ENCODE measurements around the gene LYL1. TPM values are rescaled to one million over a fixed set of nuclear protein-coding genes. Genes with fewer than 3 reads are reported as not detected.

Gene LYL1
- total and polyA plus RNA-seq, 4 donors: 0.35 to 69.7 (median 2.3) TPM

DNA sequence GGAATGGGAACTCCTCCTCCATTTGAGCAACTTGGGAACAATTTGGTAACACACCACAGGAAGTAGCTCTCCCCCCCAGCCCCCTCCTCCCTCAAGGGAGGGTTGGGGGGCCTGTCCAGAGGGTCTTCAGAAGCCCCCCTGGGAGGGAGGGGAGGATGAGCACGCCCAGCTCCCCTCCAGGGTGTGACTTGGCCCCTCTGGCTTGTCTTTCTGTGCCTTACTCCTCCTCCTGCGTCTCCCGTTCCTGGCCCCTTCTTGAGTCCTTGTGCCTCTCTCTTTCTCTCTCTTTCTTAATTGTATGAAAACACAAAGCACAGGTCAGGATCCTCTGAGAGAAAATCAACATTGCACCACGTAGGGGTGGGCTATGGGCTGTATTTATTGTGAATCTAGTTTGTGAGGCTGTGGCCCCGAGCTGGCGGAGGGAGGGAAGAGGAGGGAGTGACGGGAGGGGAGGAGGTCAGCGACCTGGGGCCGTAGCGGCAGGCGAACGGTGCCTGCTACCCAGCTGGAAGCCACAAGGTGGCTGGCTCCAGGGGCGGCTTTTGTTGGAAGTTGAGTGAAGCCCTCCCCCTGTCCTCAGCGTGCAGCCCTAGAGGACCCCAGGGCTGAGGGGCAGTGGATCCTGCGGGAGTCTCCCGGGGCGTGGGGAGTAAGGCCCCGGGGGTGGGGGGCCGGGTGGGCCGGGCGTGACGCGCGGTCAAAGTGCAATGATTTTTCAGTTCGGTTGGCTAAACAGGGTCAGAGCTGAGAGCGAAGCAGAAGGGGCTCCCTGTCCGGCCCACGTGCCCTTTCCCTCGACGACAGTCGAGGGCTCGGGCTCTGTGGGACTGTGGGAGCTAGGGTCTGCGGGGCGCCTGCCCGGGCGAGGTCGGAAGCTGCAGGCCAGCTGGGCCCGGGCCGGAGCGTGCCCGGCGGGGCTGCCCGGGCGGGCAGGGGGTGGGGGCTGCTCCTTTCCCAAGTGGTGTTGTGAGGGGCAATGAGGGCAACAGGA is 6.4 kb downstream of the LYL1 start:
- H3K4me1 ChIP-seq (ENCODE audit: control insufficient read depth in 4 of 4, insufficient read depth in 4 of 4, low read length in 3 of 4): peaks cover 23 to 43% (median 27%) of the 10 kb centered on the region in 4 donors
- DNase-seq (ENCODE audit: low spot score): peak; percentile 72
- WGBS: 32% methylated on average over 44 of the region's 44 CpGs
- TF ChIP-seq FOXA2 (IDR thresholded peaks at IDR 0.05): no peak
- no peak for TF ChIP-seq YY1 (IDR thresholded peaks at IDR 0.05)
- no peak for TF ChIP-seq JUND (IDR thresholded peaks at IDR 0.05)
- no peak for TF ChIP-seq EGR1 (IDR thresholded peaks at IDR 0.05; ENCODE audit: low read depth in 2 of 2)
- TF ChIP-seq TAF1 (conservative IDR thresholded peaks at IDR 0.05): no peak
- TF ChIP-seq, protein P1, sequence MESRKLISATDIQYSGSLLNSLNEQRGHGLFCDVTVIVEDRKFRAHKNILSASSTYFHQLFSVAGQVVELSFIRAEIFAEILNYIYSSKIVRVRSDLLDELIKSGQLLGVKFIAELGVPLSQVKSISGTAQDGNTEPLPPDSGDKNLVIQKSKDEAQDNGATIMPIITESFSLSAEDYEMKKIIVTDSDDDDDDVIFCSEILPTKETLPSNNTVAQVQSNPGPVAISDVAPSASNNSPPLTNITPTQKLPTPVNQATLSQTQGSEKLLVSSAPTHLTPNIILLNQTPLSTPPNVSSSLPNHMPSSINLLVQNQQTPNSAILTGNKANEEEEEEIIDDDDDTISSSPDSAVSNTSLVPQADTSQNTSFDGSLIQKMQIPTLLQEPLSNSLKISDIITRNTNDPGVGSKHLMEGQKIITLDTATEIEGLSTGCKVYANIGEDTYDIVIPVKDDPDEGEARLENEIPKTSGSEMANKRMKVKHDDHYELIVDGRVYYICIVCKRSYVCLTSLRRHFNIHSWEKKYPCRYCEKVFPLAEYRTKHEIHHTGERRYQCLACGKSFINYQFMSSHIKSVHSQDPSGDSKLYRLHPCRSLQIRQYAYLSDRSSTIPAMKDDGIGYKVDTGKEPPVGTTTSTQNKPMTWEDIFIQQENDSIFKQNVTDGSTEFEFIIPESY (IDR thresholded peaks at IDR 0.05): no peak
- no peak for TF ChIP-seq NR2F2 (IDR thresholded peaks at IDR 0.05)
- peak; percentile 68 to 78 for TF ChIP-seq RXRA (IDR thresholded peaks at IDR 0.05)
- TF ChIP-seq HNF4G (IDR thresholded peaks at IDR 0.05): peak; percentile 11
- TF ChIP-seq, protein P2, sequence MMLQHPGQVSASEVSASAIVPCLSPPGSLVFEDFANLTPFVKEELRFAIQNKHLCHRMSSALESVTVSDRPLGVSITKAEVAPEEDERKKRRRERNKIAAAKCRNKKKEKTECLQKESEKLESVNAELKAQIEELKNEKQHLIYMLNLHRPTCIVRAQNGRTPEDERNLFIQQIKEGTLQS (IDR thresholded peaks at IDR 0.05): no peak
- TF ChIP-seq CTCF (IDR thresholded peaks at IDR 0.05; ENCODE audit: low read depth, low read length, missing input control): peak; percentile 42
- no peak for TF ChIP-seq FOXA1 (IDR thresholded peaks at IDR 0.05)
- peak; percentile 16 to 67 for TF ChIP-seq RAD21 (IDR thresholded peaks at IDR 0.05)
- peak in 1 of 2 donors; percentile 23 for TF ChIP-seq HNF4A (conservative IDR thresholded peaks at IDR 0.05)
- TF ChIP-seq SP1 (IDR thresholded peaks at IDR 0.05): no peak
- TF ChIP-seq, protein P3, sequence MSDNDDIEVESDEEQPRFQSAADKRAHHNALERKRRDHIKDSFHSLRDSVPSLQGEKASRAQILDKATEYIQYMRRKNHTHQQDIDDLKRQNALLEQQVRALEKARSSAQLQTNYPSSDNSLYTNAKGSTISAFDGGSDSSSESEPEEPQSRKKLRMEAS (IDR thresholded peaks at IDR 0.05): no peak
- TF ChIP-seq REST (IDR thresholded peaks at IDR 0.05): no peak
- no peak for TF ChIP-seq GABPA (IDR thresholded peaks at IDR 0.05 in 1 of 2, conservative IDR thresholded peaks at IDR 0.05 in 1 of 2)
- no peaks in the 10 kb centered on the region for H3K27me3 ChIP-seq (ENCODE audit: control insufficient read depth in 4 of 4, insufficient read depth in 4 of 4, low read length in 3 of 4)
- H3K9ac ChIP-seq (ENCODE audit: low read depth in 1 of 2, low read length in 2 of 2): no peak overlapping the region
- H3K9me3 ChIP-seq (ENCODE audit: control insufficient read depth in 4 of 4, low read length in 3 of 4): no peaks in the 10 kb centered on the region
- peaks cover 0 to 6% (median 2%) of the 10 kb centered on the region in 4 donors for H3K36me3 ChIP-seq (ENCODE audit: control insufficient read depth in 4 of 4, insufficient read depth in 3 of 4, low read depth in 1 of 4, low read length in 3 of 4)
- H3K4me3 ChIP-seq (ENCODE audit: low read depth in 1 of 3, low read length in 3 of 3): peak overlapping the region in 1 of 3 donors; percentile 11
- peak overlapping the region; percentile 19 to 50 for H3K27ac ChIP-seq (ENCODE audit: low read depth in 1 of 2, low read length in 2 of 2)
